ENCODE measurements around the gene PTTG2. TPM values are rescaled to one million over a fixed set of nuclear protein-coding genes. Genes with fewer than 3 reads are reported as not detected.

PTTG2 gene
- polyA plus RNA-seq, 1 donor (not counting 4 experiments of a cell fraction or from before 2014, with no cell fraction given), result not detected

- Histone ChIP-seq H3K4me2 (ENCODE audit: control insufficient read depth, extremely low read depth, insufficient read depth, low read depth, low read length) (no peak overlapping the region), H2AFZ (ENCODE audit: control insufficient read depth, low read length) (no peak overlapping the region), H3K9me1 (ENCODE audit: control insufficient read depth, extremely low read depth, insufficient read depth, low read length) (no peaks in the 10 kb centered on the region), H3K4me1 (ENCODE audit: control insufficient read depth, extremely low read depth, insufficient read depth, low read length) (peaks cover 4% of the 10 kb centered on the region), H3K4me3 (ENCODE audit: control insufficient read depth in 2 of 3, extremely low read depth in 1 of 3, insufficient read depth in 2 of 3, low read depth in 1 of 3, low read length in 3 of 3) (no peak overlapping the region), H3K27me3 (ENCODE audit: control insufficient read depth, extremely low read depth, insufficient read depth, low read length) (no peaks in the 10 kb centered on the region), H3K9me3 (ENCODE audit: control insufficient read depth, low read depth, low read length) (no peaks in the 10 kb centered on the region), H4K20me1 (ENCODE audit: control insufficient read depth, extremely low read depth, insufficient read depth, low read length) (no peaks in the 10 kb centered on the region), H3K27ac (ENCODE audit: control insufficient read depth, insufficient read depth, low read length) (no peak overlapping the region), H3K79me2 (ENCODE audit: control insufficient read depth, insufficient read depth, low read length) (no peaks in the 10 kb centered on the region), H3K9ac (ENCODE audit: control insufficient read depth, extremely low read depth, insufficient read depth, low read length) (no peak overlapping the region), H3K36me3 (ENCODE audit: control insufficient read depth in 2 of 2, extremely low read depth in 1 of 2, insufficient read depth in 2 of 2, low read length in 2 of 2) (no peaks in the 10 kb centered on the region)
- TF ChIP-seq CTCF (optimal IDR thresholded peaks at IDR 0.05 in 1 of 3, IDR thresholded peaks at IDR 0.05 in 1 of 3, conservative IDR thresholded peaks at IDR 0.05 in 1 of 3; ENCODE audit: extremely low read depth in 1 of 3, insufficient read depth in 2 of 3, low read length in 3 of 3) (no peak), EZH2 (IDR thresholded peaks at IDR 0.05; ENCODE audit: low read length) (no peak)
- DNase-seq (ENCODE audit: low read depth, low spot score) (no peak), FAIRE-seq (no peak)
- dilution Hi-C loops (cut with MboI; ENCODE audit: extremely low pct_ligation_motif_present, low sequenced_read_pairs), result no loop called here
Observed at GRCh38 chr4:37967736-37968135, 7.5 kb downstream of the PTTG2 start.

GRCh38 chr4:37968747-37969146, 8.5 kb downstream of the PTTG2 start:
- DNase-seq (ENCODE audit: low read depth, low spot score), result no peak

More at GRCh38 chr4:37968747-37969146, 8.5 kb downstream of the PTTG2 start:
- H3K36me3 ChIP-seq (ENCODE audit: control insufficient read depth in 2 of 2, extremely low read depth in 1 of 2, insufficient read depth in 2 of 2, low read length in 2 of 2), result no peaks in the 10 kb centered on the region
- H3K4me3 ChIP-seq (ENCODE audit: control insufficient read depth in 2 of 3, extremely low read depth in 1 of 3, insufficient read depth in 2 of 3, low read depth in 1 of 3, low read length in 3 of 3), result no peak overlapping the region
- no peak overlapping the region for H3K4me2 ChIP-seq (ENCODE audit: control insufficient read depth, extremely low read depth, insufficient read depth, low read depth, low read length)
- no peak for FAIRE-seq
- H3K4me1 ChIP-seq (ENCODE audit: control insufficient read depth, extremely low read depth, insufficient read depth, low read length), result peaks cover 4% of the 10 kb centered on the region
- no peaks in the 10 kb centered on the region for H3K9me1 ChIP-seq (ENCODE audit: control insufficient read depth, extremely low read depth, insufficient read depth, low read length)
- no peaks in the 10 kb centered on the region for H4K20me1 ChIP-seq (ENCODE audit: control insufficient read depth, extremely low read depth, insufficient read depth, low read length)
- H3K27me3 ChIP-seq (ENCODE audit: control insufficient read depth, extremely low read depth, insufficient read depth, low read length), result no peaks in the 10 kb centered on the region
- dilution Hi-C loops (cut with MboI; ENCODE audit: extremely low pct_ligation_motif_present, low sequenced_read_pairs), result no loop called here
- H3K9me3 ChIP-seq (ENCODE audit: control insufficient read depth, low read depth, low read length), result no peaks in the 10 kb centered on the region
- no peaks in the 10 kb centered on the region for H3K79me2 ChIP-seq (ENCODE audit: control insufficient read depth, insufficient read depth, low read length)
- no peak overlapping the region for H2AFZ ChIP-seq (ENCODE audit: control insufficient read depth, low read length)
- H3K9ac ChIP-seq (ENCODE audit: control insufficient read depth, extremely low read depth, insufficient read depth, low read length), result no peak overlapping the region
- H3K27ac ChIP-seq (ENCODE audit: control insufficient read depth, insufficient read depth, low read length), result no peak overlapping the region
- TF ChIP-seq CTCF (optimal IDR thresholded peaks at IDR 0.05 in 1 of 3, IDR thresholded peaks at IDR 0.05 in 1 of 3, conservative IDR thresholded peaks at IDR 0.05 in 1 of 3; ENCODE audit: extremely low read depth in 1 of 3, insufficient read depth in 2 of 3, low read length in 3 of 3) (no peak), EZH2 (IDR thresholded peaks at IDR 0.05; ENCODE audit: low read length) (no peak)
